OCI-LY1 (cell line): ENCODE measurements around the gene CTAGE1.

Experiments
- H2AFZ ChIP-seq: fragments of 200-600 bp; sonication (generic), shearing (Covaris generic); 2 replicates; pipeline ENCODE4 v1.6.0; 2014; ENCODE audit warnings: antibody characterized with exemption, mild to moderate bottlenecking, low read length
- H3F3A ChIP-seq: fragments of 200-600 bp; sonication (generic), shearing (Covaris generic); 2 replicates; pipeline ENCODE4 v1.6.0; 2014; ENCODE audit warnings: mild to moderate bottlenecking, antibody characterized with exemption, low read length, moderate library complexity; ENCODE audit not compliant: insufficient read depth
- H3K27ac ChIP-seq: fragments of 200-600 bp; sonication (generic); 2 replicates; pipeline ENCODE4 v1.5.1; 2014; ENCODE audit warnings: low read length, mixed run types, mild to moderate bottlenecking, low read depth; ENCODE audit not compliant: poor library complexity, severe bottlenecking
- H3K27me3 ChIP-seq: fragments of 200-600 bp; sonication (generic); 2 replicates; pipeline ENCODE4 v1.6.0; 2014; ENCODE audit warnings: antibody characterized with exemption, mild to moderate bottlenecking, low read length, moderate library complexity; ENCODE audit not compliant: insufficient read depth
- H3K36me3 ChIP-seq: fragments of 200-600 bp; sonication (generic); 2 replicates; pipeline ENCODE4 v1.6.1; 2014; ENCODE audit warnings: mild to moderate bottlenecking, antibody characterized with exemption, low read length, moderate library complexity, mixed read lengths; ENCODE audit not compliant: insufficient read depth
- H3K4me1 ChIP-seq: fragments of 200-600 bp; sonication (generic); 2 replicates; pipeline ENCODE4 v1.5.1; 2014; ENCODE audit warnings: mild to moderate bottlenecking, low read length, moderate library complexity; ENCODE audit not compliant: insufficient read depth, severe bottlenecking
- H3K4me2 ChIP-seq: fragments of 200-600 bp; sonication (generic), shearing (Covaris generic); 2 replicates; pipeline ENCODE4 v1.6.1; 2014; ENCODE audit warnings: low read length
- H3K4me3 ChIP-seq: fragments of 200-600 bp; sonication (generic); 2 replicates; pipeline ENCODE4 v1.5.1; 2014; ENCODE audit warnings: low read length, low read depth, mild to moderate bottlenecking, mixed read lengths; ENCODE audit not compliant: poor library complexity, severe bottlenecking
- H3K79me2 ChIP-seq: fragments of 200-600 bp; shearing (Covaris generic); 2 replicates; pipeline ENCODE4 v1.6.1; 2016; ENCODE audit warnings: mixed run types, low read length, mixed read lengths; ENCODE audit not compliant: insufficient read depth
- H3K9ac ChIP-seq: fragments of 200-600 bp; sonication (generic), shearing (Covaris generic); 2 replicates; pipeline ENCODE4 v1.6.1; 2014; ENCODE audit warnings: mild to moderate bottlenecking, low read length, mixed read lengths
- H3K9me2 ChIP-seq: fragments of 200-600 bp; sonication (generic), shearing (Covaris generic); 2 replicates; pipeline ENCODE4 v1.6.1; 2014; ENCODE audit warnings: low read depth, mild to moderate bottlenecking, low read length, mixed read lengths
- H3K9me3 ChIP-seq: fragments of 200-600 bp; shearing (Covaris generic); 2 replicates; pipeline ENCODE4 v1.6.1; 2014; ENCODE audit warnings: low read length, mixed read lengths
- H4K20me1 ChIP-seq: fragments of 200-600 bp; sonication (generic), shearing (Covaris generic); 2 replicates; pipeline ENCODE4 v1.6.0; 2016; ENCODE audit warnings: mild to moderate bottlenecking, low read length; ENCODE audit not compliant: insufficient read depth
- EZH2 ChIP-seq: fragments of 200-600 bp; sonication (generic), shearing (Covaris generic); IDR thresholded peaks from 2 replicates; pipeline ENCODE4 v1.8.0; 2017; ENCODE audit warnings: borderline replicate concordance, mixed run types, mild to moderate bottlenecking, antibody characterized with exemption, low read length, moderate library complexity, mixed read lengths
- TF ChIP-seq, protein P1 (sequence below): fragments of 200-600 bp; sonication (generic), shearing (Covaris generic); IDR thresholded peaks from 2 replicates; pipeline ENCODE4 v1.5.1; 2017; ENCODE audit warnings: mild to moderate bottlenecking, antibody characterized with exemption, low read length, moderate library complexity, mixed read lengths

The CTAGE1 gene

DNA sequence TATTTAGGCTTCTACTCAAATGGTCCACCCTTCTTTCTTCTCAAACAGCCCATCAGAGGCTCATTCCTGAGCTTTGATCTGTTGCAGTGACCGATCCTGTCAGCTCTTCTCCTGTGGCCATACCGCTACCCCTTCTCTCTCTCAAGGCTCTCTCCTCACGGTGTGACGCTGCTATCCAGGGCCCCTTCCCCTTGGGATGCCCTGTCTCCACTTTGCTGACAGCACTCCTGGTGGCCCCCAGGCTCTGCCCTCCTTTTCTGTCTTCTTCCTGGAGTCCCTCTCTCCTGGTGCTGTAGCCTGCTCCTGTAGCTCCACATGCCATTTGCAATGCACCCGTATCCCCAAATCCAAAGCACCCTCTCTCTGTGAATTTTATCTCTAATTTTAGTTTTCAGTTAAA is 45.4 kb upstream of the CTAGE1 start:
- H3K27ac ChIP-seq = no peak overlapping the region
- no peaks in the 10 kb centered on the region for H3K36me3 ChIP-seq
- H3K9ac ChIP-seq = no peak overlapping the region
- no peaks in the 10 kb centered on the region for H3K9me2 ChIP-seq
- H3K27me3 ChIP-seq = no peaks in the 10 kb centered on the region
- TF ChIP-seq, protein P1, sequence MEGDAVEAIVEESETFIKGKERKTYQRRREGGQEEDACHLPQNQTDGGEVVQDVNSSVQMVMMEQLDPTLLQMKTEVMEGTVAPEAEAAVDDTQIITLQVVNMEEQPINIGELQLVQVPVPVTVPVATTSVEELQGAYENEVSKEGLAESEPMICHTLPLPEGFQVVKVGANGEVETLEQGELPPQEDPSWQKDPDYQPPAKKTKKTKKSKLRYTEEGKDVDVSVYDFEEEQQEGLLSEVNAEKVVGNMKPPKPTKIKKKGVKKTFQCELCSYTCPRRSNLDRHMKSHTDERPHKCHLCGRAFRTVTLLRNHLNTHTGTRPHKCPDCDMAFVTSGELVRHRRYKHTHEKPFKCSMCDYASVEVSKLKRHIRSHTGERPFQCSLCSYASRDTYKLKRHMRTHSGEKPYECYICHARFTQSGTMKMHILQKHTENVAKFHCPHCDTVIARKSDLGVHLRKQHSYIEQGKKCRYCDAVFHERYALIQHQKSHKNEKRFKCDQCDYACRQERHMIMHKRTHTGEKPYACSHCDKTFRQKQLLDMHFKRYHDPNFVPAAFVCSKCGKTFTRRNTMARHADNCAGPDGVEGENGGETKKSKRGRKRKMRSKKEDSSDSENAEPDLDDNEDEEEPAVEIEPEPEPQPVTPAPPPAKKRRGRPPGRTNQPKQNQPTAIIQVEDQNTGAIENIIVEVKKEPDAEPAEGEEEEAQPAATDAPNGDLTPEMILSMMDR = no peak
- TF ChIP-seq EZH2 = no peak
- H2AFZ ChIP-seq = no peak overlapping the region
- no peaks in the 10 kb centered on the region for H3K79me2 ChIP-seq
- no peak overlapping the region for H3K4me3 ChIP-seq
- H3K9me3 ChIP-seq = no peaks in the 10 kb centered on the region
- no peaks in the 10 kb centered on the region for H3K4me1 ChIP-seq
- no peaks in the 10 kb centered on the region for H4K20me1 ChIP-seq
- H3F3A ChIP-seq = no peaks in the 10 kb centered on the region
- no peak overlapping the region for H3K4me2 ChIP-seq

- H3K79me2 ChIP-seq = no peaks in the 10 kb centered on the region
- H3K27ac ChIP-seq = no peak overlapping the region
- no peak overlapping the region for H2AFZ ChIP-seq
- no peaks in the 10 kb centered on the region for H3F3A ChIP-seq
- no peak for TF ChIP-seq EZH2
- TF ChIP-seq, protein P1 = no peak
- no peaks in the 10 kb centered on the region for H3K27me3 ChIP-seq
- H3K9me2 ChIP-seq = no peaks in the 10 kb centered on the region
- no peaks in the 10 kb centered on the region for H3K9me3 ChIP-seq
- no peaks in the 10 kb centered on the region for H4K20me1 ChIP-seq
- H3K4me1 ChIP-seq = no peaks in the 10 kb centered on the region
- no peak overlapping the region for H3K9ac ChIP-seq
- no peak overlapping the region for H3K4me2 ChIP-seq
- H3K36me3 ChIP-seq = no peaks in the 10 kb centered on the region
- H3K4me3 ChIP-seq = no peak overlapping the region
These were observed 41.8 kb upstream of the CTAGE1 start for GRCh38 chr18:22459491-22459890.

DNA sequence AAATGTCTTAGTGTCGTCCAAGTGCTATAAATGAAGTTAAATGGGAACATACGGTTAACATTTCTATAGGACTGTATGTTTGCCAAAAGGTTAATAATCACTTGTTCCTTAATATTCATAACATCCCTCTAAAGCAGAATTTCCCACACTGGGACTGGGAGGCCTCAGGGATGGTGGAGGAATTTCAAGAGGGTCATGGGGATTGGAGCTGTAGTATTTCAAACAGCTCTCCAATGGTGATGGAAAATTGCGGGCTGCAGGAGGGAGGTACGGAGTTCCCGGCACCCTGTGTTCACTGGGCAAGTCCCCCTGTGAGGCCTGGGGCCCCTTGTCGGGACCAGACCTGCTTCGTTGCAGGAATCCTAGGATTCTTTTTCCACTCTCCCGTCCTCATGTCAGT is 39.8 kb upstream of the CTAGE1 start:
- H3K27ac ChIP-seq = no peak overlapping the region
- no peaks in the 10 kb centered on the region for H3K79me2 ChIP-seq
- no peaks in the 10 kb centered on the region for H4K20me1 ChIP-seq
- H3K9me2 ChIP-seq = no peaks in the 10 kb centered on the region
- no peaks in the 10 kb centered on the region for H3F3A ChIP-seq
- no peaks in the 10 kb centered on the region for H3K27me3 ChIP-seq
- H3K9me3 ChIP-seq = no peaks in the 10 kb centered on the region
- no peak overlapping the region for H3K4me3 ChIP-seq
- no peak overlapping the region for H3K4me2 ChIP-seq
- no peaks in the 10 kb centered on the region for H3K4me1 ChIP-seq
- no peak overlapping the region for H2AFZ ChIP-seq
- no peaks in the 10 kb centered on the region for H3K36me3 ChIP-seq
- TF ChIP-seq EZH2 = no peak
- TF ChIP-seq, protein P1 = no peak
- H3K9ac ChIP-seq = no peak overlapping the region
